ENCODE measurements around the gene WIPI1.
"Not testable (repeated sequence)": the region's sequence is repeated elsewhere in the genome, so short reads cannot be mapped to it uniquely, and the experiment has no call there.

Gene WIPI1

GRCh38 chr17:68378268-68379176 lies 78.8 kb downstream of the WIPI1 start:
- no peak for TF ChIP-seq CTCF (IDR thresholded peaks at IDR 0.05; ENCODE audit: low read length, missing control alignments)
- peak; percentile 98 for DNase-seq (ENCODE audit: low read depth)
- peak overlapping the region; percentile 14 for H3K4me3 ChIP-seq (replicated peaks; ENCODE audit: low read depth, low read length)

- TF ChIP-seq CTCF (IDR thresholded peaks at IDR 0.05; ENCODE audit: low read length, missing control alignments): no peak
- H3K4me3 ChIP-seq (replicated peaks; ENCODE audit: low read depth, low read length): peak overlapping the region; percentile 11
- no peak for DNase-seq (ENCODE audit: low read depth)
Measured at GRCh38 chr17:68377771-68378267, 79.5 kb downstream of the WIPI1 start.

DNA sequence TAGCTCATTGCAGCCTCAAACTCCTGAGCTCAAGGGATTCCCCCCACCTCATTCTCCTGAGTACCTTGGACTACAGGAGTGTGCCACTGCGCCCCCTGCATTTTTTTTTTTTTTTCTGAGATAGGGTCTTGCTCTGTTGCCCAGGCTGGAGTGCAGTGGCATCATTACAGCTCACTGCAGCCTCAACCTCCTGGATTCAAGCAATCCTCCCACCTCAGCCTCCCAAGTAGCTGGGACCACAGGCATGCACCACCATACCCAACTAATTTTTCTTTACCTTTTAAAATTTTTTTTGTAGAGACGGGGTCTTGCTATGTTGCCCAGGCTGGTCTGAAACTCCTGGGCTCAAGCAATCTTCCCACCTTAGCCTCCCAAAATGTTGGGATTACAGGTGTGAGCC lies 81.1 kb downstream of the WIPI1 start:
- not testable (repeated sequence) for H3K4me3 ChIP-seq (replicated peaks; ENCODE audit: low read depth, low read length); DNase-seq (ENCODE audit: low read depth)

DNA sequence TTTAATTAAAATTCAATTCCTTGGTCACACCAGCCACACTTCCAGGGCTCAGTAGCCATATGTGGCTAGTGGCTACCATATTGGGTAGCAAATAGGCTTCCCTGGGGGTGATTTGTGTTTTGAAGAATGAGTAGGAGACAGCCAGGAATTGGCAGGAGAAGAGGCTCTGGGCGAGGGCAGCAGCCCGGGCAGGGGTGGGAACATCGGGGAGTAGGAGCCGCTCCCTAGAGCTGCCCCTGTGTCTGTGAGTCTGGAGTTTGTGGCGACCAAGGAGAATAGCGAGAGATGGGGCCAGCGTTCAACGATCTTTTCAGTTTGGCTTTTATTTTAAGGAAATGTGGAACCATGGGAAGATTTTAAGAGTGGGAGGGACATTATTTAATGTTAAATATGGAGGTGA lies 81.7 kb downstream of the WIPI1 start:
- DNase-seq (ENCODE audit: low read depth): no peak
- no peak overlapping the region for H3K4me3 ChIP-seq (replicated peaks; ENCODE audit: low read depth, low read length)
- TF ChIP-seq CTCF (IDR thresholded peaks at IDR 0.05; ENCODE audit: low read length, missing control alignments): no peak

Measured in fibroblast of pulmonary artery (primary cell).